ENCODE results near the gene USP8.

- no peak for TF ChIP-seq CTCF (IDR thresholded peaks at IDR 0.05)
- TF ChIP-seq POLR2A (IDR thresholded peaks at IDR 0.05), result no peak
These were observed 28.7 kb downstream of the USP8 start for GRCh38 chr15:50452927-50453326.

All from lower leg skin (tissue), 3 donors.